Measurements from ENCODE around the gene INHBB. TPM values are rescaled to one million over a fixed set of nuclear protein-coding genes. Genes with fewer than 3 reads are reported as not detected.

The INHBB gene
- total RNA-seq, 1 donor from 2014 or later, result 0.50 TPM

DNA sequence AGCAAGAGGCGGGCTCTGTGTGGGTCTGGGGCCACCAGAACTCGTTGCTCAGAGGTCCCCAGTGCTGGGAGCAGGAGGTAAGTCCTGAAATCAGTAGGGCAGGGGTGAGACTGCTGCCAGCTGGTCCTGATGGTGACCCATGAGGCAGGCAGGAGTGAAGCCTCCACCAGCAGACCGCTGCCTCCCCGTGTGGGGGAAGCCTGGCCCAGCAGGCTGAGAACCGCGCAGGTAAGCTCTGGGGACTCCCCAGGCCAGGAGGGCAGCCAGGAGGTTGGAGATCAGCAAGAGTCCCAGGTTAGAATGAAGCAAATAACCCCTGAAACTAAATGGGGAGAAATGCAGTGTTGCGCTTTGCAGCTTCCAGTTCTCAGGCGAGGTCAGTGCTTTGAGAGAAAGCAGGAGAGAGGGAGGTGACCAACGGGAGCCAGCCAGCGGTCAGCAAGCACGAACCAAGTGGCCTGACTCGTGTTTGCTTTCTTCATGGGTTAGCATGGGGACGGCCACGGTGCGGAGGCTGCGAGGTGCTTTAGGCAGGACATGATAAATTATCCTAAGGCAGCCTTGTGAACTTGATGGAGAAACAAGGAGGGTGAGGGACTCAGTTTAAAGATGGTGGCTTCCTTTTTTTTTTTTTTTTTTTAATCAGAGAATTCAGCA lies 26.2 kb downstream of the INHBB start:
- Histone ChIP-seq H3K27me3 (ENCODE audit: control insufficient read depth, insufficient read depth, low read length) (peaks cover 11% of the 10 kb centered on the region), H3K4me3 (ENCODE audit: low read depth, low read length) (no peak overlapping the region), H3K36me3 (ENCODE audit: control insufficient read depth, insufficient read depth, low read length) (no peaks in the 10 kb centered on the region)
- no peak for DNase-seq (ENCODE audit: low read depth)
- TF ChIP-seq, protein P1, sequence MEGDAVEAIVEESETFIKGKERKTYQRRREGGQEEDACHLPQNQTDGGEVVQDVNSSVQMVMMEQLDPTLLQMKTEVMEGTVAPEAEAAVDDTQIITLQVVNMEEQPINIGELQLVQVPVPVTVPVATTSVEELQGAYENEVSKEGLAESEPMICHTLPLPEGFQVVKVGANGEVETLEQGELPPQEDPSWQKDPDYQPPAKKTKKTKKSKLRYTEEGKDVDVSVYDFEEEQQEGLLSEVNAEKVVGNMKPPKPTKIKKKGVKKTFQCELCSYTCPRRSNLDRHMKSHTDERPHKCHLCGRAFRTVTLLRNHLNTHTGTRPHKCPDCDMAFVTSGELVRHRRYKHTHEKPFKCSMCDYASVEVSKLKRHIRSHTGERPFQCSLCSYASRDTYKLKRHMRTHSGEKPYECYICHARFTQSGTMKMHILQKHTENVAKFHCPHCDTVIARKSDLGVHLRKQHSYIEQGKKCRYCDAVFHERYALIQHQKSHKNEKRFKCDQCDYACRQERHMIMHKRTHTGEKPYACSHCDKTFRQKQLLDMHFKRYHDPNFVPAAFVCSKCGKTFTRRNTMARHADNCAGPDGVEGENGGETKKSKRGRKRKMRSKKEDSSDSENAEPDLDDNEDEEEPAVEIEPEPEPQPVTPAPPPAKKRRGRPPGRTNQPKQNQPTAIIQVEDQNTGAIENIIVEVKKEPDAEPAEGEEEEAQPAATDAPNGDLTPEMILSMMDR (IDR thresholded peaks at IDR 0.05; ENCODE audit: insufficient read depth, low read length, poor library complexity, severe bottlenecking), result no peak

DNA sequence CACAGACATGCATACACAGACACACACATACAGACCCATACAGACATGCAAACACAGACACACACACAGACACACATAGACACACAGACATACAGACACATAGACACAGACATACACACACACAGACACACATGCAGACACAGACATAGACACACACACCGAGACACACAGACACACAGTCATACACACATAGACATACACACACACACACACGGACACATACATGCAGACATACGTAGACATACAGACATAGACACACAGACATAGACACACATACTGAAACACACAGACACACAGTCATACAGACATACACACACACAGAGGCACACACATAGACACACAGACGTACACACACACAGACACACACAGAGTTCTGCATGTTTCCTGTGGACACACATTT lies 26.9 kb downstream of the INHBB start:
- H3K4me3 ChIP-seq (ENCODE audit: low read depth, low read length), result no peak overlapping the region
- TF ChIP-seq, protein P1 (IDR thresholded peaks at IDR 0.05; ENCODE audit: insufficient read depth, low read length, poor library complexity, severe bottlenecking), result no peak
- H3K27me3 ChIP-seq (ENCODE audit: control insufficient read depth, insufficient read depth, low read length), result peaks cover 17% of the 10 kb centered on the region
- no peaks in the 10 kb centered on the region for H3K36me3 ChIP-seq (ENCODE audit: control insufficient read depth, insufficient read depth, low read length)
- no peak for DNase-seq (ENCODE audit: low read depth)

GRCh38 chr2:120373424-120373823 lies 27.5 kb downstream of the INHBB start:
- Histone ChIP-seq H3K36me3 (ENCODE audit: control insufficient read depth, insufficient read depth, low read length) (no peaks in the 10 kb centered on the region), H3K4me3 (ENCODE audit: low read depth, low read length) (no peak overlapping the region), H3K27me3 (ENCODE audit: control insufficient read depth, insufficient read depth, low read length) (peaks cover 22% of the 10 kb centered on the region)
- TF ChIP-seq, protein P1 (IDR thresholded peaks at IDR 0.05; ENCODE audit: insufficient read depth, low read length, poor library complexity, severe bottlenecking), result no peak
- no peak for DNase-seq (ENCODE audit: low read depth)

DNA sequence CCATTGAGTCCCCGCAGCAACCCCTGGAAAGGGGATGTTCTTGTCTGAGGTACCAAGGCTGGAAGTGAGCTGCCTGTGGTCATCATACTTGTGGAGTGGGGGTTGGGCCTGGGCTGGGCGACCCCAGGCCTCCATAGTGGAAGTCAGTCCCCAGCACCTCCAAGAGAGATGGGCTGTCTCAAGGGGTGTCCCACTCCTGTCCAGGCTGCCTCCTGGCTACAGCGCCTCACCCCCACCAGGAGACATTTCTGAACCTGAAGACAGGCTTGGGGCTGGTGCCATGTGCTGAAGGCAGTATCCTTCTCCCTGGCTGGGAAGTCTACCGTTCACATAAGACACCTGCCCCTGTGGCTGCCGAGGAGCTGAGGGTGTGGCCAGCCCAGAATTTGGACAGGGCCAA lies 28.9 kb downstream of the INHBB start:
- TF ChIP-seq, protein P1 (IDR thresholded peaks at IDR 0.05; ENCODE audit: insufficient read depth, low read length, poor library complexity, severe bottlenecking), result no peak
- Histone ChIP-seq H3K4me3 (ENCODE audit: low read depth, low read length) (no peak overlapping the region), H3K36me3 (ENCODE audit: control insufficient read depth, insufficient read depth, low read length) (no peaks in the 10 kb centered on the region), H3K27me3 (ENCODE audit: control insufficient read depth, insufficient read depth, low read length) (peaks cover 26% of the 10 kb centered on the region)
- no peak for DNase-seq (ENCODE audit: low read depth)

GRCh38 chr2:120375251-120376020 lies 29.5 kb downstream of the INHBB start:
- Histone ChIP-seq H3K36me3 (ENCODE audit: control insufficient read depth, insufficient read depth, low read length) (no peaks in the 10 kb centered on the region), H3K4me3 (ENCODE audit: low read depth, low read length) (no peak overlapping the region), H3K27me3 (ENCODE audit: control insufficient read depth, insufficient read depth, low read length) (peaks cover 30% of the 10 kb centered on the region)
- TF ChIP-seq, protein P1 (IDR thresholded peaks at IDR 0.05; ENCODE audit: insufficient read depth, low read length, poor library complexity, severe bottlenecking), result no peak
- DNase-seq (ENCODE audit: low read depth), result no peak

All from kidney epithelial cell (primary cell).